ENCODE data around the gene TLCD5. TPM values are rescaled to one million over a fixed set of nuclear protein-coding genes. Genes with fewer than 3 reads are reported as not detected.
A peak's percentile ranks its signal among the peaks of the same experiment; 100 is the strongest.

The TLCD5 gene
- polyA plus RNA-seq, 4 donors = 10.2 to 12.2 (median 11.8) TPM

DNA sequence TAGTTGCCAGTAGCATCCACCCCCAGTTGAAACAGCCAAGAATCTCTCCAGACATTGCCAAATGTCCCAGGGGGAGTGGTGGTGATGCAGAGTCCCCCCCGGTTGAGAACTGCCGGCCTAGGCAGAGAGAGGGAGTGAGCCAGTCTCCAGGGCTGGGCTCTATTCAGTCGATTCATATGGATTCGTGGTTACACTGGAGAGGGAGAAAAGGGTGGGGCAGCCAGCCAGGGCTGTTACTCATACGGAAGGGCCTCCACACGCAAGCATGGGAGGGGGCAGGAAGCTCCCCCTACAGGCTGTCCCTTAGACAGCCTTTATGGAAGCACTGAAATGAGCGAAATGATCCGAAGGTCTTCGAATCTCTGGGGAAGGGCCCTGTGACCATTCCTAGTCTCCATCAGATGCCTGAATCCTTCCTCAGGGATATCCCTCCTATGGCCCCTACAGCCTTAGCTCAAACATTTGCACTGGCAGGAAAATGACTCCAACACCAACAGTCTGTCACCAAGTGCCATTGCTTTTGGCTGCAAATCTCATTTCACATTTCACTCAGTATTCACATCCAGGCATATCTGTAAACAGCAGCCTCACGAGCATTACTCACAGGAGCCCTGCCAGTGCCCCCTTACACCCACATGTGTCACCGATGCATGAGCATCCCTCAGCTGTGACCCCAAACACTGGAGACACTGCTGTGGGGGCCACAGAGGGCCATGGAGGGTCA, 18.4 kb upstream of the TLCD5 start:
- no peak for DNase-seq (ENCODE audit: low read depth in 4 of 4, low spot score in 3 of 4)

DNA sequence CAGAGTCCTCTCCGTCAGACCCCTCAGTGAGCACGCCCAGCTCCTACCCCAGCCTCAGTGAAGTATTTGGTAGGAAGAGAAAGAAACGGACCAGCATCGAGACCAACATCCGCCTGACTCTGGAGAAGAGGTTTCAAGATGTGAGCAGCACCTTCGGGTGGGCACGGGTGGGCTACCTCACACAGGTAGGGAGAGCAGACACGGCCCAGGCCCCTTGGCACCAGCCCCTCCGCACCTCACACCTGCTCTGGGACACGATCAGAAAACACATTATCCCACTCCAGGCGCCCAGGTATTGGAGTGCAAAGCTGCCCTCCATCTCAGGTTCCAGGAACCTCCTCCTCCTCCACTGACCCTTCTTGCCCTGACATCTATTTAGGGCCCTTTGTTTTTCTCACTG, 17.6 kb upstream of the TLCD5 start:
- no peak for DNase-seq (ENCODE audit: low read depth in 4 of 4, low spot score in 3 of 4)

GRCh38 chr11:120308081-120308480, 17.0 kb upstream of the TLCD5 start:
- no peak for DNase-seq (ENCODE audit: low read depth in 4 of 4, low spot score in 3 of 4)

DNA sequence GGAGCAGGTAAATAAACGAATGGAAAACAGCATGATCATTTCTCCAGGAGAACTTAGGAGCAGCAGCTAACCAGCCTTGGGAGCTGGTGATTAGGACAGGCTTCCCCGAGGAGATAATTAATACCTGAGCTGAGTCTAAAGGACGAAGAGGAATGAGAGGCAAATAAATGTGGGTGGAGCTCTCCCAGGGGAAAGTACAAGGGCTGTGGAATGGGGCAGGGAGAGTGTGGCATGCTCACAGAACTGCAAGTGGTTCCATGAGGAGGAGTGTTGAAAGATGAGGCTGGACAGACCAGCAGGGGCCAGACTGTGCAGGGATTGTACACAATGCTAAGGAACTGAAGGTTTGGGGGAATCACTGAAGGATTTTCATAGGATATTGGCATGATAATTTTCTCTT, 14.2 kb upstream of the TLCD5 start:
- DNase-seq (ENCODE audit: low read depth in 4 of 4, low spot score in 3 of 4) = no peak

DNA sequence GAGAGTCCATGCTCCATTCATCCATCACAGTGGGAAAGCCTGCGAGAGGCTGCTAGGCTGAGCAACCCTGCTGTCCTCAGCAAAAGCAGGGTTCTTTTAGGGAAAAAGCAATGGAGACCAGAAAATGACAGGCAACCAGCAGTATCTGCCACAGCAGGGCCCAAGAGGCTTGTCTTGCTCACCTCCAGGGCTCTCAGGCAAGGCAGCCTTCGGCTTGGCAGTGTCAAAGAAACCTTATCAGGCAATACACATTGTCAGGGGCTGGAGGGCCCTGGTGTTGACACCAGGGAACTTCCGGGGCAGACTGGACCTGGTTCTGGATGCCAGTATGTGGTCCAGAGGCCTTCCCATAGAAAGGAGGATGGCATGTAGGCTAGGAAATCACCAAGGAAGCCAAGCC, 10.2 kb upstream of the TLCD5 start:
- DNase-seq (ENCODE audit: low read depth in 4 of 4, low spot score in 3 of 4) = no peak

- DNase-seq (ENCODE audit: low read depth in 4 of 4, low spot score in 3 of 4) = peak in 2 of 4 donors; percentile 25 to 39
Observed at GRCh38 chr11:120316880-120317688, 8.0 kb upstream of the TLCD5 start.

DNA sequence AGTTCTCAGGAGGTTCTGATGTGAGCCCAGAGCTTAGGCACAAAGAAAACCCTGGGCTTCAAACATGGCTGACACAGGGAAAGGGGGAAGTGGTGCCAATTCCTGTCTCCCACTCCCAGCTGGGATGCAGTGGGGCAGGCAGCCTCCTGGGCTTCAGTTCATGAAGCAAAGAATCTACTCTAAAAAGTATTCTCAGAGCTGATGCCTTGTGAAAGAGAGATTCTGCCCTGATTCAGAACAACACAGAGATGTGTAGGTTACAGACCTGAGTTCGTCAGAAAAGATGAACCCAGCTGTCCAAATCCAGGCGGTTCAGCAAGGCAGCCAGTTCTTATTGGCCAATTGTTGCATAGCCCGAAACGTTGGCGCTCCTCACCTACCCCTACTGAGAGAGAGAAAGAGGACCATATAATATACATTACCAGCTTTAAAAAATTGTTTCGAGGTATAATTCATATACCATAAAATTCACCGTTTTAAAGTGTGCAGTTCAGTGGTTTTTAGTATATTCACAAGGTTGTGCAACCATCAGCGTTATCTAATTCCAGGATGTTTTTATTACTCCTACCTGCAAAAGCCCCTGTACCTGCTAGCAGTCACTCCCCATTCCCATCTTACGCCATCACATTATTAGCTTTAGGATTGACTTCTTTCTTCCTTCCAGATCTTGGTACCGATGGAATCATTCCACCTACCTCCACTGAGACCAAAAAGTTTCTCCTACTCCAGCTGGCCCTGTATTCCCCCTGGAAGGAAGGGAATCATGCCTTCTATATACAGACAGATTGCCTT, 7.2 kb upstream of the TLCD5 start:
- no peak for DNase-seq (ENCODE audit: low read depth in 4 of 4, low spot score in 3 of 4)

DNA sequence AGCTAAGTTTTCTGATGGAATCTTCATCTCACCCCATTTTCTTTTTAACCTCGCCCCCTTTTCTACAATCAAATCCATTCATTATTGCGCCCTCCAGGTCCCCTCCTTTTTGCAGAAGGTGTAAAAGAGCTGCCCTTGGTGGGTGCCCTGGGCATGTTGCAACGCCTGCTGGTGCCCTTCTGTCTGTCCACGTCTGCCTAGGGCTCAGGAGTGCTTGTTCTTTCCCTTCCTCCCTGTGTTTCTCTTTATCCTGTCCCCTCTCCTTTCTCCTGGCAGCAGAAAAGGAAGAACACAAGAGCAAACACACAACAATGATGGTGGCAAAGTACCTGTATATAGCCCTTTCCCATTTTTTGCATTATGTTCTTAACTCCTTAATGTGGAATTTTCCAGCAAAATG, 6.2 kb upstream of the TLCD5 start:
- DNase-seq (ENCODE audit: low read depth in 4 of 4, low spot score in 3 of 4) = no peak

- no peak for DNase-seq (ENCODE audit: low read depth in 4 of 4, low spot score in 3 of 4)
Observed at GRCh38 chr11:120326228-120326627, 1.1 kb downstream of the TLCD5 start.

DNA sequence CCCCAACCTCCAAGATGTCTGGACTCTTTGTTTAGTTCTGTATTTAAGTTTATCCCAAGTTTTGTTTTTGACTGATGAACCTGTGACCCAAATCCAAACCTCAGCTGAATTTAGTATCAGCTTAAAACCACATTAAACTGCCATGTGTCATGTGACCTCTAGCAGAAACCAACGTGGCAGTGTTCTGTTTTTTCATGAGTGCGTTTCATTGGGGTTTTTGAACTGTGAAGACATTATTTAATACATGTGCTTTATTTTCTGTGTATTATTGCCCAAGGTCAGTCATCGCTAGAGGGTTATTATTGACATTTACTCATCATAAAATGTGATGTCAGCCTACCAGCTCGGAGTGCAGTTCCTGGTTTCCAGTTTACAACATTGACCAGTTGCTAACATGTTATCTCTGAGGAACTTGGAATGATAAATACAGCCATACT, 1.8 kb downstream of the TLCD5 start:
- DNase-seq (ENCODE audit: low read depth in 4 of 4, low spot score in 3 of 4) = no peak

GRCh38 chr11:120327311-120327710, 2.2 kb downstream of the TLCD5 start:
- DNase-seq (ENCODE audit: low read depth in 4 of 4, low spot score in 3 of 4) = no peak

GRCh38 chr11:120329556-120329955, 4.5 kb downstream of the TLCD5 start:
- DNase-seq (ENCODE audit: low read depth in 4 of 4, low spot score in 3 of 4) = no peak

- DNase-seq (ENCODE audit: low read depth in 4 of 4, low spot score in 3 of 4) = no peak
Observed at GRCh38 chr11:120330045-120330444, 4.9 kb downstream of the TLCD5 start.

- DNase-seq (ENCODE audit: low read depth in 4 of 4, low spot score in 3 of 4) = no peak
Observed at GRCh38 chr11:120331301-120331996, 6.3 kb downstream of the TLCD5 start.

GRCh38 chr11:120332822-120333716, 8.0 kb downstream of the TLCD5 start:
- DNase-seq (ENCODE audit: low read depth in 4 of 4, low spot score in 3 of 4) = no peak

DNA sequence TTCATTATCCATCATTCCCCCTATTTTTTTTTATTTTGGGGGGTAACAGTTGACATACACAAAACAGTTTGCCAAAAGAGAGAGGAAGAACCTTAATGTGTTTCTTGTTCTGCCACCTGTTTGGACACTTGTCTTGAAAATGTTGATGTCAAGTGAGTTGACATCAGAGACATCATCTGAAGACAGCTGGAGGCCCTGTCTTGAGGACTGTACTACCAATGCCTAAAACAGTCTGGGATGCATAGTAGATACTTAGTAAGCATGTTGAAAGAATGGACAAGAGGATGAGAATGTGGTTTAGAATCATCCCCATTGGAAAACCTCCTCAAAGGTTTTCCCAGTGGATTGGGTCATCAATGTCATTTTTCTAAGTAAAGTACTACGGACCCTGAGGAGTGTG, 8.7 kb downstream of the TLCD5 start:
- DNase-seq (ENCODE audit: low read depth in 4 of 4, low spot score in 3 of 4) = no peak

GRCh38 chr11:120334332-120334731, 9.2 kb downstream of the TLCD5 start:
- no peak for DNase-seq (ENCODE audit: low read depth in 4 of 4, low spot score in 3 of 4)

GRCh38 chr11:120334894-120335462, 9.9 kb downstream of the TLCD5 start:
- DNase-seq (ENCODE audit: low read depth in 4 of 4, low spot score in 3 of 4) = peak in 2 of 4 donors; percentile 79 to 83

- DNase-seq (ENCODE audit: low read depth in 4 of 4, low spot score in 3 of 4) = no peak
Observed at GRCh38 chr11:120335556-120335907, 10.4 kb downstream of the TLCD5 start.
